ENCODE results near the gene ARSB.

ARSB gene

GRCh38 chr5:79020861-79021561, 35.9 kb upstream of the ARSB start:
- Histone ChIP-seq H3K27ac (replicated peaks) (no peak overlapping the region), H3K27me3 (ENCODE audit: insufficient read depth, poor library complexity, severe bottlenecking) (no peaks in the 10 kb centered on the region), H3K4me3 (replicated peaks; ENCODE audit: insufficient read depth, low read length) (no peak overlapping the region)
- TF ChIP-seq POLR2AphosphoS5 (IDR thresholded peaks at IDR 0.05; ENCODE audit: low read depth) (no peak), CTCF (IDR thresholded peaks at IDR 0.05; ENCODE audit: insufficient read depth, low read length) (peak; percentile 22)
- DNase-seq (ENCODE audit: low read depth in 1 of 2, low spot score in 1 of 2): peak in 1 of 2 experiments; percentile 36

DNA sequence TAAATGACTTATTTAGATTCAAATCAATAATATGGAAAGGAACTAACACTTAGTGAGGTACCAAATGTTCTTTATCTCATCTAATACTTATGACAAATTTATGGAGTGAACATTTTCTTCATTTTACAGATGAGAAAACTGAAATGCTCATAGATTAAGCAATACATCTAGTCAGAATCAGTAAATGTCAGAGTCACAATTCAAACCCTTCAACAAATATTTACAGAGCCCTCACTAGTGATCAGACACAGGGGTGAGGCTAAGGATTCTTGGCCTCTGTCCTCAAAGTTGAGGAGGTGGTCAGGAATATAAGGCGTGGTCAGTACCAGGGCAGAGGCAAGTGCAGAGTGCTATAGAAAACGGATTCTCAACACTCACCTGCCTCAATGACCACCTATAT, 29.5 kb upstream of the ARSB start:
- Histone ChIP-seq H3K4me3 (replicated peaks; ENCODE audit: insufficient read depth, low read length) (no peak overlapping the region), H3K27ac (replicated peaks) (no peak overlapping the region), H3K27me3 (ENCODE audit: insufficient read depth, poor library complexity, severe bottlenecking) (no peaks in the 10 kb centered on the region)
- no peak for DNase-seq (ENCODE audit: low read depth in 1 of 2, low spot score in 1 of 2)
- TF ChIP-seq CTCF (IDR thresholded peaks at IDR 0.05; ENCODE audit: insufficient read depth, low read length): no peak
- no peak for TF ChIP-seq GABPA (IDR thresholded peaks at IDR 0.05; ENCODE audit: low read depth)
- no peak for TF ChIP-seq REST (IDR thresholded peaks at IDR 0.05; ENCODE audit: insufficient replicate concordance, low read depth)
- no peak for TF ChIP-seq SPI1 (IDR thresholded peaks at IDR 0.05; ENCODE audit: borderline replicate concordance, low read depth)
- no peak for TF ChIP-seq POLR2AphosphoS5 (IDR thresholded peaks at IDR 0.05; ENCODE audit: low read depth)

DNA sequence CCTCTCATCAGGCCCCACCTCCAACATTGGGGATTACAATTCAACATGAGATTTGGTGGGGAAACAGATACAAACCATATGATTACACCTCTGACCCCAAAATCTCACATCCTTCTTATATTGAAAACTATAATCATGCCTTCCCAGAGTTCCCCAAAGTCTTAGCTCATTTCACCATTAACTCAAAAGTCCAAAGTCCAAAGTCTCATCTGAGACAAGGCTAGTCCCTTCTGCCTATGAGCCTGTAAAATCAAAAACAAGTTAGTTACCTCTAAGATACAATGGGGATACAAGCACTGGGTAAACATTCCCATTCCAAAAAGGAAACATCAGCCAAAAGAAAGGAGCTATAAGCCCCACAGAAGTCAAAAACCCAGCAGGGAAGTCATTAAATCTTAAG, 26.8 kb upstream of the ARSB start:
- Histone ChIP-seq H3K4me3 (replicated peaks; ENCODE audit: insufficient read depth, low read length) (no peak overlapping the region), H3K27ac (replicated peaks) (no peak overlapping the region), H3K27me3 (ENCODE audit: insufficient read depth, poor library complexity, severe bottlenecking) (no peaks in the 10 kb centered on the region)
- TF ChIP-seq GABPA (IDR thresholded peaks at IDR 0.05; ENCODE audit: low read depth) (no peak), SPI1 (IDR thresholded peaks at IDR 0.05; ENCODE audit: borderline replicate concordance, low read depth) (no peak), CTCF (IDR thresholded peaks at IDR 0.05; ENCODE audit: insufficient read depth, low read length) (no peak), REST (IDR thresholded peaks at IDR 0.05; ENCODE audit: insufficient replicate concordance, low read depth) (no peak), POLR2AphosphoS5 (IDR thresholded peaks at IDR 0.05; ENCODE audit: low read depth) (no peak)
- DNase-seq (ENCODE audit: low read depth in 1 of 2, low spot score in 1 of 2): no peak
